GM23338 (cell line): Measurements from ENCODE around the gene TMEM204. TPM values are rescaled to one million over a fixed set of nuclear protein-coding genes. Genes with fewer than 3 reads are reported as not detected.

Experiments
- ATAC-seq: fragments of 200-7000 bp; cut with Tn5 transposase; 3 replicates; pipeline ENCODE4 v1.9.1; 2020
- DNase-seq: peaks from one replicate; pipeline ENCODE4 v3.0.0-alpha.2; 2015; ENCODE audit warnings: low spot score
- H2AFZ ChIP-seq: fragments of 200-600 bp; sonication (generic); 2 replicates; pipeline ENCODE4 v1.8.0; 2016; ENCODE audit warnings: antibody characterized with exemption, mild to moderate bottlenecking, moderate library complexity
- H3F3A ChIP-seq: fragments of 200-600 bp; sonication (generic); replicated peaks from 2 replicates; pipeline ENCODE4 v1.8.0; 2017; ENCODE audit warnings: antibody characterized with exemption, mixed run types, low read depth
- H3K27ac ChIP-seq: fragments of 200-600 bp; sonication (generic); 2 replicates; pipeline ENCODE4 v1.6.1; 2016; ENCODE audit warnings: low read depth
- H3K27me3 ChIP-seq: fragments of 200-600 bp; sonication (generic); 2 replicates; pipeline ENCODE4 v1.8.0; 2016; ENCODE audit warnings: mild to moderate bottlenecking, mixed run types, moderate library complexity; ENCODE audit not compliant: insufficient read depth
- H3K36me3 ChIP-seq: fragments of 200-600 bp; sonication (generic); 2 replicates; pipeline ENCODE4 v1.8.0; 2016; ENCODE audit warnings: mild to moderate bottlenecking; ENCODE audit not compliant: insufficient read depth
- H3K4me1 ChIP-seq: fragments of 200-600 bp; sonication (generic); 2 replicates; pipeline ENCODE4 v1.8.0; 2016; ENCODE audit warnings: mild to moderate bottlenecking, moderate library complexity; ENCODE audit not compliant: insufficient read depth
- H3K4me2 ChIP-seq: fragments of 200-600 bp; sonication (generic); 2 replicates; pipeline ENCODE4 v1.7.1; 2017; ENCODE audit warnings: mixed run types
- H3K4me3 ChIP-seq: fragments of 200-600 bp; sonication (generic); 2 replicates; pipeline ENCODE4 v1.6.1; 2016; ENCODE audit warnings: mixed run types
- H3K79me2 ChIP-seq: fragments of 200-600 bp; sonication (generic); replicated peaks from 2 replicates; pipeline ENCODE4 v1.8.0; 2017; ENCODE audit warnings: mild to moderate bottlenecking; ENCODE audit not compliant: insufficient read depth
- H3K9me2 ChIP-seq: fragments of 200-600 bp; sonication (generic); 2 replicates; pipeline ENCODE4 v1.8.0; 2017; ENCODE audit not compliant: insufficient read depth
- H4K20me1 ChIP-seq: fragments of 200-600 bp; sonication (generic); replicated peaks from 2 replicates; pipeline ENCODE4 v1.8.0; 2017; ENCODE audit warnings: mild to moderate bottlenecking; ENCODE audit not compliant: insufficient read depth
- H3K27ac Mint-ChIP-seq: 2 replicates; pipeline ENCODE4 v1.8.0; 2020; ENCODE audit warnings: inconsistent platforms, mild to moderate bottlenecking, moderate library complexity, mixed read lengths
- H3K27me3 Mint-ChIP-seq: 3 replicates; pipeline ENCODE4 v1.8.0; 2022; ENCODE audit warnings: low read depth, mild to moderate bottlenecking, moderate library complexity, mixed read lengths, inconsistent platforms; ENCODE audit not compliant: insufficient read depth, poor library complexity
- H3K36me3 Mint-ChIP-seq: 3 replicates; pipeline ENCODE4 v1.8.0; 2021; ENCODE audit warnings: low read depth, mild to moderate bottlenecking, inconsistent platforms, moderate library complexity, mixed read lengths
- H3K4me1 Mint-ChIP-seq: 3 replicates; pipeline ENCODE4 v1.8.0; 2020; ENCODE audit warnings: mild to moderate bottlenecking, inconsistent platforms, mixed read lengths
- H3K4me3 Mint-ChIP-seq: 3 replicates; pipeline ENCODE4 v1.8.0; 2021; ENCODE audit warnings: moderate library complexity, mild to moderate bottlenecking, inconsistent platforms, mixed read lengths
- H3K9me3 Mint-ChIP-seq: 3 replicates; pipeline ENCODE4 v1.8.0; 2020; ENCODE audit warnings: moderate library complexity, mild to moderate bottlenecking, inconsistent platforms, mixed read lengths
- EZH2phosphoT487 ChIP-seq: fragments of 200-600 bp; sonication (generic); IDR thresholded peaks from one replicate; pipeline ENCODE4 v1.8.1; 2018; ENCODE audit warnings: antibody characterized with exemption; ENCODE audit not compliant: unreplicated experiment
- NANOG ChIP-seq: IDR thresholded peaks from 2 replicates; pipeline ENCODE4 v1.6.1; 2016; ENCODE audit warnings: antibody characterized with exemption, borderline replicate concordance
- ZNF114 ChIP-seq: fragments of 250-450 bp; sonication (Bioruptor Pico); IDR thresholded peaks from 2 replicates; pipeline ENCODE4 v1.5.0; 2020; ENCODE audit warnings: mild to moderate bottlenecking, moderate library complexity
- ZNF331 ChIP-seq: fragments of 250-450 bp; sonication (Bioruptor Pico); IDR thresholded peaks from 2 replicates; pipeline ENCODE4 v1.5.0; 2020; ENCODE audit warnings: low read depth, mild to moderate bottlenecking, moderate library complexity
- polyA plus RNA-seq: library from polyadenylated mRNA; unstranded; fragments of >200 nt; fragmentation: Nextera tagmentation; extraction: Ambion mirVana; gene quantifications from 2 replicates; pipeline ENCODE4 v1.2.1, GENCODE V29; 2016
- total RNA-seq: library from RNA; depleted of rRNA; stranded (reverse); fragments of >200 nt; shearing (Covaris generic); gene quantifications from 2 replicates; pipeline ENCODE4 v1.2.3, GENCODE V29; 2014; rRNA removed

Gene TMEM204
- total and polyA plus RNA-seq, 2 experiments from 2014 or later, result 0.14 to 0.21 TPM

GRCh38 chr16:1602285-1602684, 68.8 kb downstream of the TMEM204 start:
- Histone ChIP-seq H3K4me3 (no peak overlapping the region), H3K27ac (no peak overlapping the region), H3K9me2 (no peaks in the 10 kb centered on the region), H4K20me1 (no peaks in the 10 kb centered on the region; the same call in 1 of the 2 replicates), H3K27me3 (no peaks in the 10 kb centered on the region), H2AFZ (no peak overlapping the region), H3F3A (no peaks in the 10 kb centered on the region), H3K4me2 (no peak overlapping the region), H3K79me2 (no peaks in the 10 kb centered on the region), H3K36me3 (no peaks in the 10 kb centered on the region), H3K4me1 (no peaks in the 10 kb centered on the region)
- TF ChIP-seq ZNF114, result no peak
- no peak for TF ChIP-seq ZNF331
- no peak for TF ChIP-seq EZH2phosphoT487
- TF ChIP-seq NANOG, result no peak
- Mint-ChIP-seq H3K27ac (no peak overlapping the region), H3K27me3 (peaks cover 5% of the 10 kb centered on the region), H3K36me3 (peaks cover 49% of the 10 kb centered on the region), H3K9me3 (peaks cover 17% of the 10 kb centered on the region), H3K4me1 (no peaks in the 10 kb centered on the region; the same call in 2 of the 3 replicates), H3K4me3 (no peak overlapping the region)
- ATAC-seq (no peak), DNase-seq (no peak)

Other genes starting within 250 kb of the TMEM204 start
- 116 and 117 TPM in 2 replicates for gene UBE2I, start 224.0 kb upstream of the TMEM204 start, total RNA-seq
- gene UBE2I, start 224.0 kb upstream of the TMEM204 start, polyA plus RNA-seq, result 216 and 220 TPM in 2 replicates
- 13.0 and 23.0 TPM in 2 replicates for gene BAIAP3, start 200.0 kb upstream of the TMEM204 start, total RNA-seq
- 4.2 and 5.2 TPM in 2 replicates for gene BAIAP3, start 200.0 kb upstream of the TMEM204 start, polyA plus RNA-seq
- 97.3 and 98.8 TPM in 2 replicates for gene TSR3, start 181.8 kb upstream of the TMEM204 start, total RNA-seq
- 54.1 and 58.5 TPM in 2 replicates for gene TSR3, start 181.8 kb upstream of the TMEM204 start, polyA plus RNA-seq
- gene GNPTG, start 181.7 kb upstream of the TMEM204 start, total RNA-seq, result 9.2 and 23.3 TPM in 2 replicates
- 39.1 and 41.0 TPM in 2 replicates for gene GNPTG, start 181.7 kb upstream of the TMEM204 start, polyA plus RNA-seq
- gene UNKL, start 119.0 kb upstream of the TMEM204 start, total RNA-seq, result 24.8 and 28.7 TPM in 2 replicates
- gene UNKL, start 119.0 kb upstream of the TMEM204 start, polyA plus RNA-seq, result 10.8 and 16.7 TPM in 2 replicates
- gene UQCC4, start 112.9 kb upstream of the TMEM204 start, total RNA-seq, result 14.2 and 23.9 TPM in 2 replicates
- 25.8 and 27.1 TPM in 2 replicates for gene UQCC4, start 112.9 kb upstream of the TMEM204 start, polyA plus RNA-seq
- not detected in 2 replicates for gene PERCC1, start 102.6 kb upstream of the TMEM204 start, total RNA-seq
- gene PERCC1, start 102.6 kb upstream of the TMEM204 start, polyA plus RNA-seq, result not detected in 2 replicates
- gene CCDC154, start 89.1 kb upstream of the TMEM204 start, total RNA-seq, result not detected in 2 replicates
- gene CCDC154, start 89.1 kb upstream of the TMEM204 start, polyA plus RNA-seq, result 0.31 and 0.49 TPM in 2 replicates
- gene CLCN7, start 58.6 kb upstream of the TMEM204 start, total RNA-seq, result 35.9 and 53.8 TPM in 2 replicates
- 13.8 and 17.4 TPM in 2 replicates for gene CLCN7, start 58.6 kb upstream of the TMEM204 start, polyA plus RNA-seq
- gene PTX4, start 44.7 kb upstream of the TMEM204 start, total RNA-seq, result not detected in 2 replicates
- gene PTX4, start 44.7 kb upstream of the TMEM204 start, polyA plus RNA-seq, result not detected in 2 replicates
- gene TELO2, start 40.3 kb upstream of the TMEM204 start, total RNA-seq, result 71.7 and 76.0 TPM in 2 replicates
- gene TELO2, start 40.3 kb upstream of the TMEM204 start, polyA plus RNA-seq, result 45.4 and 49.8 TPM in 2 replicates
- 15.0 and 28.7 TPM in 2 replicates for gene IFT140, start 78.4 kb downstream of the TMEM204 start, total RNA-seq
- gene IFT140, start 78.4 kb downstream of the TMEM204 start, polyA plus RNA-seq, result 3.8 and 4.8 TPM in 2 replicates
- 16.7 and 17.9 TPM in 2 replicates for gene CRAMP1, start 78.7 kb downstream of the TMEM204 start, total RNA-seq
- gene CRAMP1, start 78.7 kb downstream of the TMEM204 start, polyA plus RNA-seq, result 3.4 TPM in 2 replicates
- gene JPT2, start 144.6 kb downstream of the TMEM204 start, total RNA-seq, result 139 and 140 TPM in 2 replicates
- 43.8 and 47.1 TPM in 2 replicates for gene JPT2, start 144.6 kb downstream of the TMEM204 start, polyA plus RNA-seq
- gene MAPK8IP3, start 172.5 kb downstream of the TMEM204 start, total RNA-seq, result 52.2 and 58.4 TPM in 2 replicates
- gene MAPK8IP3, start 172.5 kb downstream of the TMEM204 start, polyA plus RNA-seq, result 10.7 and 11.3 TPM in 2 replicates
- 73.7 and 95.3 TPM in 2 replicates for gene NME3, start 237.9 kb downstream of the TMEM204 start, total RNA-seq
- gene NME3, start 237.9 kb downstream of the TMEM204 start, polyA plus RNA-seq, result 130 and 153 TPM in 2 replicates
- gene EME2, start 239.1 kb downstream of the TMEM204 start, total RNA-seq, result 15.0 and 17.3 TPM in 2 replicates
- gene EME2, start 239.1 kb downstream of the TMEM204 start, polyA plus RNA-seq, result 4.1 TPM in 2 replicates
- 223 and 248 TPM in 2 replicates for gene MRPS34, start 239.5 kb downstream of the TMEM204 start, total RNA-seq
- gene MRPS34, start 239.5 kb downstream of the TMEM204 start, polyA plus RNA-seq, result 370 and 391 TPM in 2 replicates
- gene SPSB3, start 248.9 kb downstream of the TMEM204 start, total RNA-seq, result 34.7 and 42.8 TPM in 2 replicates
- gene SPSB3, start 248.9 kb downstream of the TMEM204 start, polyA plus RNA-seq, result 27.1 and 33.9 TPM in 2 replicates
- 143 and 175 TPM in 2 replicates for gene NUBP2, start 249.3 kb downstream of the TMEM204 start, total RNA-seq
- 79.0 and 79.4 TPM in 2 replicates for gene NUBP2, start 249.3 kb downstream of the TMEM204 start, polyA plus RNA-seq